Measurements from ENCODE around the gene TARM1. TPM values are rescaled to one million over a fixed set of nuclear protein-coding genes. Genes with fewer than 3 reads are reported as not detected.

TARM1 gene
- polyA plus RNA-seq, 1 donor from 2014 or later: not detected

DNA sequence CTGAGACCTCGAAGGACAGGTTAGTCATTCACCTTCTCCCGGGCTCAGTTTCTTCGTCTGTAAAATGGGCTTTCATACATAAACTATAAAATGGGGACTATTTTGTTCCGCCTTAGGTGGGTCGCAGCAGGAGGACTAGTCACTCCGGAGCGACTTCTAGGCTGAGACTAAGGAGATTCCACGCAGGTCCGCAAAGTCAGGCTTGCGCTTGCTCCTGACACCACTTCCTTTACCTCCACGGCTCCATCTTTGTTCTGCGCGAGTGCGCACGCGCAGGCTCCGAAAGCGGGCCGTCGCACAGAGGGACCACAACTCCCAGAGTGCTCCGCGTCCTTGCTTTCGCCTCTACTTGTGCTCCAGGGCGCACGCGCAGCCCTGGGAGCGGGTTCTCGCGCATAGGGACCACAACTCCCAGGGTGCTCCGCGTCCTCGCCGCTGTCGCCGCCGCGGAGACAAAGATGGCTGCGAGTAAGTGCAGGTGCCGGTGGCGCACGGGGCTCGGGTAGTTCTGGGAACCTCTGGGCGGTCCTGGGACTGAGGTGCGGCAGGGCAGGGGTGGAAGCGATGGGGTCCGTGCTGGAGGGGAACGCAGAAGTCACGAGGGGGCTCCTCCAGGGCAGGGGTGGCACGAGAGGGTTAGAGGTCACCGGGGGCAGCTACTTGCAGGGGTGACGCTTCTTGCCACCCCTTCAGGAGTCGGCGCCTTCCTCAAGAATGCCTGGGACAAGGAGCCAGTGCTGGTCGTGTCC is 21.4 kb upstream of the TARM1 start, which contains the start of gene NDUFA3:
Gene NDUFA3 (plus strand): TSS at position 435 of the 749 bp plus-strand sequence. CDS start 24 bp downstream, at position 459.
- Histone ChIP-seq H3K27me3 (ENCODE audit: insufficient read depth, low read depth, low read length) (peaks cover under 1% of the 10 kb centered on the region), H3K9me3 (ENCODE audit: low read length) (no peaks in the 10 kb centered on the region), H2AFZ (ENCODE audit: low read depth, low read length) (peak within 1 kb of the TSS; percentile 85), H3K9me2 (ENCODE audit: insufficient read depth, low read length) (no peaks in the 10 kb centered on the region), H3F3A (ENCODE audit: insufficient read depth, low read length, poor library complexity, severe bottlenecking) (no peaks in the 10 kb centered on the region), H4K20me1 (ENCODE audit: insufficient read depth) (no peaks in the 10 kb centered on the region), H3K79me2 (replicated peaks; ENCODE audit: insufficient read depth, low read length) (peaks cover 16% of the 10 kb centered on the region), H3K4me2 (ENCODE audit: low read length) (peak within 1 kb of the TSS; percentile 78), H3K4me3 (ENCODE audit: low read length) (peak within 1 kb of the TSS; percentile 84), H3K27ac (ENCODE audit: low read length) (peak within 1 kb of the TSS; percentile 35), H3K36me3 (ENCODE audit: insufficient read depth, low read length) (no peaks in the 10 kb centered on the region), H3K9ac (ENCODE audit: low read length) (peak within 1 kb of the TSS; percentile 76)
- TF ChIP-seq SMC3 (conservative IDR thresholded peaks at IDR 0.05; ENCODE audit: poor library complexity) (peak; percentile 39), MXI1 (conservative IDR thresholded peaks at IDR 0.05; ENCODE audit: poor library complexity, severe bottlenecking) (peak; percentile 94), EZH2 (IDR thresholded peaks at IDR 0.05; ENCODE audit: borderline replicate concordance, insufficient read depth, low read length, poor library complexity, severe bottlenecking) (no peak), RAD21 (conservative IDR thresholded peaks at IDR 0.05) (no peak), EP300 (conservative IDR thresholded peaks at IDR 0.05; ENCODE audit: poor library complexity, severe bottlenecking) (no peak), TAF1 (IDR thresholded peaks at IDR 0.05; ENCODE audit: low read depth) (peak; percentile 89), POLR2AphosphoS5 (IDR thresholded peaks at IDR 0.05) (peak; percentile 91)
- TF ChIP-seq, protein P1, sequence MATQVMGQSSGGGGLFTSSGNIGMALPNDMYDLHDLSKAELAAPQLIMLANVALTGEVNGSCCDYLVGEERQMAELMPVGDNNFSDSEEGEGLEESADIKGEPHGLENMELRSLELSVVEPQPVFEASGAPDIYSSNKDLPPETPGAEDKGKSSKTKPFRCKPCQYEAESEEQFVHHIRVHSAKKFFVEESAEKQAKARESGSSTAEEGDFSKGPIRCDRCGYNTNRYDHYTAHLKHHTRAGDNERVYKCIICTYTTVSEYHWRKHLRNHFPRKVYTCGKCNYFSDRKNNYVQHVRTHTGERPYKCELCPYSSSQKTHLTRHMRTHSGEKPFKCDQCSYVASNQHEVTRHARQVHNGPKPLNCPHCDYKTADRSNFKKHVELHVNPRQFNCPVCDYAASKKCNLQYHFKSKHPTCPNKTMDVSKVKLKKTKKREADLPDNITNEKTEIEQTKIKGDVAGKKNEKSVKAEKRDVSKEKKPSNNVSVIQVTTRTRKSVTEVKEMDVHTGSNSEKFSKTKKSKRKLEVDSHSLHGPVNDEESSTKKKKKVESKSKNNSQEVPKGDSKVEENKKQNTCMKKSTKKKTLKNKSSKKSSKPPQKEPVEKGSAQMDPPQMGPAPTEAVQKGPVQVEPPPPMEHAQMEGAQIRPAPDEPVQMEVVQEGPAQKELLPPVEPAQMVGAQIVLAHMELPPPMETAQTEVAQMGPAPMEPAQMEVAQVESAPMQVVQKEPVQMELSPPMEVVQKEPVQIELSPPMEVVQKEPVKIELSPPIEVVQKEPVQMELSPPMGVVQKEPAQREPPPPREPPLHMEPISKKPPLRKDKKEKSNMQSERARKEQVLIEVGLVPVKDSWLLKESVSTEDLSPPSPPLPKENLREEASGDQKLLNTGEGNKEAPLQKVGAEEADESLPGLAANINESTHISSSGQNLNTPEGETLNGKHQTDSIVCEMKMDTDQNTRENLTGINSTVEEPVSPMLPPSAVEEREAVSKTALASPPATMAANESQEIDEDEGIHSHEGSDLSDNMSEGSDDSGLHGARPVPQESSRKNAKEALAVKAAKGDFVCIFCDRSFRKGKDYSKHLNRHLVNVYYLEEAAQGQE (IDR thresholded peaks at IDR 0.05; ENCODE audit: borderline replicate concordance): peak; percentile 77
- TF ChIP-seq, protein P2, sequence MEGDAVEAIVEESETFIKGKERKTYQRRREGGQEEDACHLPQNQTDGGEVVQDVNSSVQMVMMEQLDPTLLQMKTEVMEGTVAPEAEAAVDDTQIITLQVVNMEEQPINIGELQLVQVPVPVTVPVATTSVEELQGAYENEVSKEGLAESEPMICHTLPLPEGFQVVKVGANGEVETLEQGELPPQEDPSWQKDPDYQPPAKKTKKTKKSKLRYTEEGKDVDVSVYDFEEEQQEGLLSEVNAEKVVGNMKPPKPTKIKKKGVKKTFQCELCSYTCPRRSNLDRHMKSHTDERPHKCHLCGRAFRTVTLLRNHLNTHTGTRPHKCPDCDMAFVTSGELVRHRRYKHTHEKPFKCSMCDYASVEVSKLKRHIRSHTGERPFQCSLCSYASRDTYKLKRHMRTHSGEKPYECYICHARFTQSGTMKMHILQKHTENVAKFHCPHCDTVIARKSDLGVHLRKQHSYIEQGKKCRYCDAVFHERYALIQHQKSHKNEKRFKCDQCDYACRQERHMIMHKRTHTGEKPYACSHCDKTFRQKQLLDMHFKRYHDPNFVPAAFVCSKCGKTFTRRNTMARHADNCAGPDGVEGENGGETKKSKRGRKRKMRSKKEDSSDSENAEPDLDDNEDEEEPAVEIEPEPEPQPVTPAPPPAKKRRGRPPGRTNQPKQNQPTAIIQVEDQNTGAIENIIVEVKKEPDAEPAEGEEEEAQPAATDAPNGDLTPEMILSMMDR (IDR thresholded peaks at IDR 0.05; ENCODE audit: poor library complexity, severe bottlenecking): no peak

DNA sequence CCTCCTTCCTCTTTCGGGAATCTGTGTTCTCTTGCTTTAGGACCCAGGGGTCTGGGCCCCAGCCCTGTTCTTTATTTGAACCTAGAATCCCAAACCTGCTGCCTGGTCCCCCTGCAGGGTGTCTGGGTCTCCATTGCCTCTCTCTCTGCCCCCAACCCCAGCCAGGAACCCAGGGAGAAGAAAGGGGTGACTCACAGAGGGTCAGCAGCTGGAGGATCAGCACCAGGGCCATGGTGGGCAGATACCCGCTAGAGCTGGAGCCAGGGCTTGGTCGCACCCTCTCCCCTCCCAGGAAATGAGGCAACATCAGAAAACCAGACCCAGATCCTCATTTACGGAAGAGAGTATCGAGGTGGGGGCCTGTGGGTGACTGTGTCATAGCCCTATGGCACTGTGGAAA is 19.4 kb upstream of the TARM1 start, which contains the start of gene OSCAR:
Gene OSCAR (minus strand): TSS at position 243 of the 400 bp plus-strand sequence. CDS start 11 bp downstream, at position 232.
- no peaks in the 10 kb centered on the region for H3F3A ChIP-seq (ENCODE audit: insufficient read depth, low read length, poor library complexity, severe bottlenecking)
- H3K9ac ChIP-seq (ENCODE audit: low read length): no peak within 1 kb of the TSS
- TF ChIP-seq SMC3 (conservative IDR thresholded peaks at IDR 0.05; ENCODE audit: poor library complexity): no peak
- TF ChIP-seq, protein P2 (IDR thresholded peaks at IDR 0.05; ENCODE audit: poor library complexity, severe bottlenecking): no peak
- TF ChIP-seq, protein P1 (IDR thresholded peaks at IDR 0.05; ENCODE audit: borderline replicate concordance): no peak
- TF ChIP-seq POLR2AphosphoS5 (IDR thresholded peaks at IDR 0.05): no peak
- TF ChIP-seq RAD21 (conservative IDR thresholded peaks at IDR 0.05): no peak
- no peak for TF ChIP-seq TAF1 (IDR thresholded peaks at IDR 0.05; ENCODE audit: low read depth)
- no peak for TF ChIP-seq EP300 (conservative IDR thresholded peaks at IDR 0.05; ENCODE audit: poor library complexity, severe bottlenecking)
- no peak for TF ChIP-seq EZH2 (IDR thresholded peaks at IDR 0.05; ENCODE audit: borderline replicate concordance, insufficient read depth, low read length, poor library complexity, severe bottlenecking)
- no peak for TF ChIP-seq MXI1 (conservative IDR thresholded peaks at IDR 0.05; ENCODE audit: poor library complexity, severe bottlenecking)
- no peaks in the 10 kb centered on the region for H3K9me3 ChIP-seq (ENCODE audit: low read length)
- H2AFZ ChIP-seq (ENCODE audit: low read depth, low read length): no peak within 1 kb of the TSS
- no peaks in the 10 kb centered on the region for H3K36me3 ChIP-seq (ENCODE audit: insufficient read depth, low read length)
- H3K27me3 ChIP-seq (ENCODE audit: insufficient read depth, low read depth, low read length): peaks cover 21% of the 10 kb centered on the region
- no peaks in the 10 kb centered on the region for H4K20me1 ChIP-seq (ENCODE audit: insufficient read depth)
- H3K4me2 ChIP-seq (ENCODE audit: low read length): no peak within 1 kb of the TSS
- H3K79me2 ChIP-seq (replicated peaks; ENCODE audit: insufficient read depth, low read length): peaks cover 16% of the 10 kb centered on the region
- no peaks in the 10 kb centered on the region for H3K9me2 ChIP-seq (ENCODE audit: insufficient read depth, low read length)
- H3K4me3 ChIP-seq (ENCODE audit: low read length): no peak within 1 kb of the TSS
- H3K27ac ChIP-seq (ENCODE audit: low read length): no peak within 1 kb of the TSS
